ENCODE measurements around the gene WNT11.

Gene WNT11

GRCh38 chr11:76158394-76159302, 47.7 kb downstream of the WNT11 start:
- in situ Hi-C loops (cut with MboI; ENCODE audit: low sequenced_read_pairs), result loop anchor here (10.0 kb wide), 2 partner anchors 264 to 354 kb away; no protein-coding TSS in a partner anchor

GRCh38 chr11:76157891-76158290, 48.4 kb downstream of the WNT11 start:
- in situ Hi-C loops (cut with MboI; ENCODE audit: low sequenced_read_pairs), result loop anchor here (10.0 kb wide), 2 partner anchors 263 to 353 kb away; no protein-coding TSS in a partner anchor

GRCh38 chr11:76156971-76157427, 49.3 kb downstream of the WNT11 start:
- in situ Hi-C loops (cut with MboI; ENCODE audit: low sequenced_read_pairs), result loop anchor here (10.0 kb wide), 2 partner anchors 262 to 352 kb away; no protein-coding TSS in a partner anchor

- in situ Hi-C loops (cut with MboI; ENCODE audit: low sequenced_read_pairs), result loop anchor here (10.0 kb wide), 2 partner anchors 261 to 351 kb away; no protein-coding TSS in a partner anchor
Measured at GRCh38 chr11:76155500-76156227, 50.6 kb downstream of the WNT11 start.

- in situ Hi-C loops (cut with MboI; ENCODE audit: low sequenced_read_pairs), result loop anchor here (10.0 kb wide), 2 partner anchors 259 to 349 kb away; no protein-coding TSS in a partner anchor
Measured at GRCh38 chr11:76153571-76153923, 52.8 kb downstream of the WNT11 start.

- in situ Hi-C loops (cut with MboI; ENCODE audit: low sequenced_read_pairs), result loop anchor here (10.0 kb wide), 2 partner anchors 258 to 348 kb away; no protein-coding TSS in a partner anchor
Measured at GRCh38 chr11:76152741-76153570, 53.3 kb downstream of the WNT11 start.

GRCh38 chr11:76152086-76152681, 54.1 kb downstream of the WNT11 start:
- in situ Hi-C loops (cut with MboI; ENCODE audit: low sequenced_read_pairs), result loop anchor here (10.0 kb wide), 2 partner anchors 257 to 347 kb away; no protein-coding TSS in a partner anchor

- in situ Hi-C loops (cut with MboI; ENCODE audit: low sequenced_read_pairs), result loop anchor here (10.0 kb wide), 2 partner anchors 257 to 347 kb away; no protein-coding TSS in a partner anchor
Measured at GRCh38 chr11:76151556-76152085, 54.7 kb downstream of the WNT11 start.

GRCh38 chr11:76150141-76150540, 56.2 kb downstream of the WNT11 start:
- in situ Hi-C loops (cut with MboI; ENCODE audit: low sequenced_read_pairs), result loop anchor here (10.0 kb wide), 2 partner anchors 255 to 345 kb away; no protein-coding TSS in a partner anchor

GRCh38 chr11:76149713-76150112, 56.6 kb downstream of the WNT11 start:
- in situ Hi-C loops (cut with MboI; ENCODE audit: low sequenced_read_pairs), result loop anchor here (10.0 kb wide), 2 partner anchors 255 to 345 kb away; no protein-coding TSS in a partner anchor

- in situ Hi-C loops (cut with MboI; ENCODE audit: low sequenced_read_pairs), result no loop called here
Measured at GRCh38 chr11:76148941-76149613, 57.2 kb downstream of the WNT11 start.

GRCh38 chr11:76148231-76148630, 58.1 kb downstream of the WNT11 start:
- in situ Hi-C loops (cut with MboI; ENCODE audit: low sequenced_read_pairs), result no loop called here

- in situ Hi-C loops (cut with MboI; ENCODE audit: low sequenced_read_pairs), result no loop called here
Measured at GRCh38 chr11:76147106-76147740, 59.1 kb downstream of the WNT11 start.

- in situ Hi-C loops (cut with MboI; ENCODE audit: low sequenced_read_pairs), result no loop called here
Measured at GRCh38 chr11:76143274-76143673, 63.0 kb downstream of the WNT11 start.

GRCh38 chr11:76141901-76142588, 64.3 kb downstream of the WNT11 start:
- in situ Hi-C loops (cut with MboI; ENCODE audit: low sequenced_read_pairs), result no loop called here

GRCh38 chr11:76140912-76141574, 65.3 kb downstream of the WNT11 start:
- in situ Hi-C loops (cut with MboI; ENCODE audit: low sequenced_read_pairs), result no loop called here

GRCh38 chr11:76139314-76139713, 67.0 kb downstream of the WNT11 start:
- in situ Hi-C loops (cut with MboI; ENCODE audit: low sequenced_read_pairs), result no loop called here

Measured in HL-60/S4 (cell line).